HUES48 (cell line): Measurements from ENCODE around the gene MALRD1.

Source experiments
- H3K27ac ChIP-seq: one replicate; pipeline ENCODE4 v1.7.0; 2013; ENCODE audit warnings: low read depth, low read length, inconsistent platforms
- H3K27me3 ChIP-seq: 2 replicates; pipeline ENCODE4 v1.6.1; 2013; ENCODE audit warnings: mild to moderate bottlenecking, low read length; ENCODE audit not compliant: control insufficient read depth, insufficient read depth
- H3K36me3 ChIP-seq: 2 replicates; pipeline ENCODE4 v1.6.1; 2013; ENCODE audit warnings: low read length; ENCODE audit not compliant: control insufficient read depth, insufficient read depth
- H3K4me1 ChIP-seq: 2 replicates; pipeline ENCODE4 v1.6.1; 2013; ENCODE audit warnings: mild to moderate bottlenecking, low read length; ENCODE audit not compliant: control insufficient read depth, insufficient read depth
- H3K4me3 ChIP-seq: 2 replicates; pipeline ENCODE4 v1.5.1; 2013; ENCODE audit warnings: mild to moderate bottlenecking, low read depth, low read length
- H3K9ac ChIP-seq: 2 replicates; pipeline ENCODE4 v1.6.1; 2013; ENCODE audit warnings: mild to moderate bottlenecking, low read depth, low read length, moderate library complexity
- H3K9me3 ChIP-seq: 2 replicates; pipeline ENCODE4 v1.6.1; 2013; ENCODE audit warnings: low read length; ENCODE audit not compliant: control insufficient read depth, insufficient read depth

MALRD1 gene

GRCh38 chr10:19098803-19099202 is 50.2 kb downstream of the MALRD1 start:
- H3K36me3 ChIP-seq = no peaks in the 10 kb centered on the region
- peaks cover 8% of the 10 kb centered on the region for H3K4me1 ChIP-seq
- no peak overlapping the region for H3K27ac ChIP-seq
- peaks cover 3% of the 10 kb centered on the region; the same call in 1 of the 2 replicates for H3K9me3 ChIP-seq
- no peak overlapping the region for H3K4me3 ChIP-seq
- no peaks in the 10 kb centered on the region for H3K27me3 ChIP-seq
- H3K9ac ChIP-seq = no peak overlapping the region

DNA sequence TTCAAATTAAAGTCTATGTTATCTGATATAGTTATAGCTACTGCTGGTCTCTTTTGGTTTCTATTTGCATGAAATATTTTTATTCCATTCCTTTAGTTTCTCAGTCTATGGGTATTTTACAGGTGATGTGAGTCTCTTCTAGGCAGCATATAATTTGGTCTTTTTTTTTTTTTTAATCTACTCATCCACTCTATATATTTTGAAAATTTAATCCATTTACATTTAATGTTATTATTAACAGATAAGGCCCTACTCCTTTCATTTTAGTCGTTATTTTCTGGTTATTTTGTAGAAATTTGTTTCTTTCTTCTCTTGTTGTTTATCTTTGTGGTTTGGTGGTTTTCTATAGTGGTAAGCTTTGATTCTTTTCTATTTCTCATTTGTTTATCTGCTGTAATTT is 58.8 kb downstream of the MALRD1 start:
- H3K4me1 ChIP-seq = peaks cover 20% of the 10 kb centered on the region
- no peak overlapping the region for H3K4me3 ChIP-seq
- H3K9ac ChIP-seq = no peak overlapping the region
- no peaks in the 10 kb centered on the region for H3K27me3 ChIP-seq
- H3K36me3 ChIP-seq = no peaks in the 10 kb centered on the region
- H3K9me3 ChIP-seq = no peaks in the 10 kb centered on the region
- H3K27ac ChIP-seq = no peak overlapping the region

- no peak overlapping the region for H3K9ac ChIP-seq
- H3K36me3 ChIP-seq = no peaks in the 10 kb centered on the region
- H3K27me3 ChIP-seq = no peaks in the 10 kb centered on the region
- H3K27ac ChIP-seq = peak overlapping the region; percentile 22
- peaks cover 20% of the 10 kb centered on the region for H3K4me1 ChIP-seq
- H3K9me3 ChIP-seq = no peaks in the 10 kb centered on the region
- no peak overlapping the region for H3K4me3 ChIP-seq
Measured at GRCh38 chr10:19111501-19112267, 63.1 kb downstream of the MALRD1 start.

DNA sequence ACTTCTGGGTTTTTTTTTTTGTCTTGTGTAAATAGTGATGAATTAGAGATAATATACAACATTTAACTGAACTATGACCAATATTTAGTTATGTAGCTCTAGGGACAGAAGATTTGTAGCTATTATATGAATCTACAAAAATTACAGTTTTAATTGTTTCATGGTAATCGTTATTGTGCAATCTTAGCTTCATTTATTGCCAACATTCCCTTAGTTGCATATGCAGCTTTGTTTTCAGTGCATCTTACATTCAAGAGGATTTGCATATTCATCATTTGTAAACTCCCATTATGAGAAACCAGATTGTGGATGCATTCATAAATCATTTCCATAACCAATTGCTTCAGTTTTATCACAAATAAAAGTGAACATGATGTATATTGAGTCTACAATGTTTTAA is 68.8 kb downstream of the MALRD1 start:
- H3K9ac ChIP-seq = no peak overlapping the region
- H3K4me1 ChIP-seq = peaks cover 16% of the 10 kb centered on the region
- 0 out of 2 replicates have a peak, but pooled peaks cover 5% of the 10 kb centered on the region for H3K9me3 ChIP-seq
- no peak overlapping the region for H3K4me3 ChIP-seq
- no peak overlapping the region for H3K27ac ChIP-seq
- H3K36me3 ChIP-seq = no peaks in the 10 kb centered on the region
- H3K27me3 ChIP-seq = no peaks in the 10 kb centered on the region

- H3K4me3 ChIP-seq = peak overlapping the region; percentile 41; the same call in 1 of the 2 replicates
Measured at GRCh38 chr10:19119191-19119590, 70.6 kb downstream of the MALRD1 start.

GRCh38 chr10:19120381-19120908 is 71.8 kb downstream of the MALRD1 start:
- Histone ChIP-seq H3K4me3 (no peak overlapping the region), H3K27ac (no peak overlapping the region), H3K9ac (no peak overlapping the region), H3K9me3 (0 out of 2 replicates have a peak, but pooled peaks cover 5% of the 10 kb centered on the region), H3K4me1 (peaks cover 16% of the 10 kb centered on the region), H3K27me3 (no peaks in the 10 kb centered on the region), H3K36me3 (no peaks in the 10 kb centered on the region)

More at GRCh38 chr10:19119191-19119590, 70.6 kb downstream of the MALRD1 start:
- H3K9me3 ChIP-seq = 0 out of 2 replicates have a peak, but pooled peaks cover 5% of the 10 kb centered on the region
- no peak overlapping the region for H3K9ac ChIP-seq
- peak overlapping the region; percentile 69 for H3K27ac ChIP-seq
- no peaks in the 10 kb centered on the region for H3K36me3 ChIP-seq
- H3K27me3 ChIP-seq = no peaks in the 10 kb centered on the region
- peaks cover 16% of the 10 kb centered on the region for H3K4me1 ChIP-seq

DNA sequence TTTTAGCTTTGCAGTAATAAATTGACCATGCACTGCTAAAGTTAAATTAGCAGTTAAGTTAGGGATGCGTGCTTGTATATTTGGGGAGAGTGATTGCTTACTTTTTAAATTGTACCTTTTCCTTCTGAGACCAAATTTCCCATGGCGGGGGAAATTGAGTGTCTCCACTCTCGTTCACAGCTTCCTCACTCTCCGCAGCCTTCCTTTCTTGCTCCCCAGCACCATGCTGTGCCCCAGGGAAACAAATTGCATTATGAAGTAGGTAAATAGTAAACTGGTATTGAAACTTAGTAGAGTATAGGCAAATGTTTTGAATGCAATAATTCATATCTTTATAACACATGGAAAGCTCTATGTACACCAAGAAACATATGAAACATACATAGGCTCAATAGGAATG is 85.4 kb downstream of the MALRD1 start:
- Histone ChIP-seq H3K4me3 (no peak overlapping the region), H3K27me3 (no peaks in the 10 kb centered on the region), H3K9ac (no peak overlapping the region), H3K9me3 (no peaks in the 10 kb centered on the region), H3K4me1 (peaks cover 4% of the 10 kb centered on the region; the same call in 1 of the 2 replicates), H3K36me3 (no peaks in the 10 kb centered on the region), H3K27ac (no peak overlapping the region)

DNA sequence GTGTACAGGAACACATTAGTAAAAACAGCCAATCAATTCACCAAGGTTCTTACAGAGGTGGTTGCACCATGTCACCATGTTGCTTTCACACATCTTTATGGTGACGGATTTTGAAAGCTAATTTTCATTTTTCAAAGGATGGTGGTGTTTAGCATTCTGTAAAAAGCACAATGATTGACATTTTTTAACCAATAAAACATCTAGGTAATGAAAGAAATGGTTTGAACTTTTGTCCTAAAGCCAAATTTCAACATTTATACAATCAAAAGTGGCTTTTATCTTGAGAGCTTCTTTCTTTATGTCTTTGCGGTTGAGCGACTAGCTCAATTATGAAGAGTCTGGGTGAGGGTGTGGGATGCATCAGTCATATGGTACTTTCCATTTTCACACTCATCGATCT is 94.4 kb downstream of the MALRD1 start:
- Histone ChIP-seq H3K27ac (no peak overlapping the region), H3K36me3 (no peaks in the 10 kb centered on the region), H3K9me3 (no peaks in the 10 kb centered on the region), H3K9ac (no peak overlapping the region), H3K4me1 (no peaks in the 10 kb centered on the region), H3K27me3 (no peaks in the 10 kb centered on the region), H3K4me3 (no peak overlapping the region)

GRCh38 chr10:19144206-19144605 is 95.6 kb downstream of the MALRD1 start:
- Histone ChIP-seq H3K4me1 (no peaks in the 10 kb centered on the region), H3K4me3 (no peak overlapping the region), H3K36me3 (no peaks in the 10 kb centered on the region), H3K9ac (no peak overlapping the region), H3K27ac (no peak overlapping the region), H3K9me3 (no peaks in the 10 kb centered on the region), H3K27me3 (no peaks in the 10 kb centered on the region)

DNA sequence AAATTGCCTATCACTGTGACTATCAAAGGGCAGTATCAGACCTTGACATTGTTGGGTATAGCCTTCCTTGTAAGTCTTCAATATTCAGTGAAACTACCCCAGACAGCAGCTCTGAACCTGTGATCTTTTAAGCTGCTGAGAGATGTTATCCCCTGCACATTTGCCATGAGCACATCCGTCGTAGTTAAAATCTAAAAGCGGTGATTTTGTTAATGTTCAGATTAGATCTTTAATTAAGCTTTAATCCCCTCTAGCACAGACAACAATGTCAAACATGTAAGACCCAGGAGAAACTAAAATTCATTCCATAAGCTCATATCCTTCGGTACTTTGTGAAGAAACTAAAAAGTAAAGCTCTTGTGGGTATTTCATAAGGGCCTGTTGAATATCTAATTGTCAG is 105.8 kb downstream of the MALRD1 start:
- Histone ChIP-seq H3K4me3 (no peak overlapping the region), H3K9ac (no peak overlapping the region), H3K9me3 (no peaks in the 10 kb centered on the region), H3K27ac (no peak overlapping the region), H3K27me3 (no peaks in the 10 kb centered on the region), H3K36me3 (no peaks in the 10 kb centered on the region), H3K4me1 (peaks cover 4% of the 10 kb centered on the region; the same call in 1 of the 2 replicates)

- Histone ChIP-seq H3K4me1 (peaks cover 4% of the 10 kb centered on the region; the same call in 1 of the 2 replicates), H3K27me3 (no peaks in the 10 kb centered on the region), H3K4me3 (no peak overlapping the region), H3K36me3 (no peaks in the 10 kb centered on the region), H3K27ac (no peak overlapping the region), H3K9ac (no peak overlapping the region), H3K9me3 (no peaks in the 10 kb centered on the region)
Measured at GRCh38 chr10:19158358-19158757, 109.8 kb downstream of the MALRD1 start.
